GM18520 (cell line): ENCODE data around the gene CCDC38.
"Not testable (repeated sequence)": the region's sequence is repeated elsewhere in the genome, so short reads cannot be mapped to it uniquely, and the experiment has no call there.

Experiments used
- ATAC-seq: cut with Tn5 transposase; IDR thresholded peaks from one replicate; pipeline ENCODE4 v1.9.1; 2021; ENCODE audit not compliant: unreplicated experiment

The CCDC38 gene

DNA sequence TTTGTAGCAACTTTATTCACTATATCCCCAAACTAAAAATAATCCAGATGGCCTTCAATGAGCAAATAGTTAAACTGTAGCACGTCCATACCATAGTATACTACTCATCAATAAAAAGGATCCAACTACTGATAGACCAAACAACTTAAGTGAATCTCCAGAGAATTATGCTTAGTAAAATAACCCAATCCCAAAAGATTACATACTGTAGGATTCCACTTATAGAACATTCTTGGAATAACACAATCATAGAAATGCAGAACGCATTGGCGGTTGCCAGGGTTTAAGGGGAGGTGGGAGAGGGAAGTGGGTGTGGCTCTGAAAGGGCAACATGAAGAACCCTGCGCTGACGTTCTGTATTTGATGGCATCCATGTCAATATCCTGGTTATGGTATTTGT, 55.1 kb downstream of the CCDC38 start:
- ATAC-seq = no peak

DNA sequence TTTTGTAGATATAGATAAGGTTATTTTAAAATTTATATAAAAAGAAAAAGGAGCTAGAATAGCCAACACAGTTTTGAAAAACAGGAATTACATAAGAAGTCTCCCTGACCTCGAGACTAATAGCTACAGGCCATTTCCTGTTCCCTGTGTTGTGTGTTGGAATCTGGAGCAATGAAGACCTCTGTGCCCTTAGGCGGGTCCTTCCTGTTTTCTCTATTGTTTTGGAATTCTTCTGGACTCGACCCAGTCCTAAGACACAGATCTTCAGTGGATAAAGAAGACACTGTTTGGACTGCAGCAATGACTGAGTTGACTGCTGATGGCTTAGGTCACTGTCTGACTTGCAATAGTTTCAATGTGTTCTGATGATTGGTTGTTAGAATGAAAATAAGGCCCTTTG, 57.4 kb downstream of the CCDC38 start:
- no peak for ATAC-seq

GRCh38 chr12:95882873-95883272, 59.5 kb downstream of the CCDC38 start:
- no peak for ATAC-seq

DNA sequence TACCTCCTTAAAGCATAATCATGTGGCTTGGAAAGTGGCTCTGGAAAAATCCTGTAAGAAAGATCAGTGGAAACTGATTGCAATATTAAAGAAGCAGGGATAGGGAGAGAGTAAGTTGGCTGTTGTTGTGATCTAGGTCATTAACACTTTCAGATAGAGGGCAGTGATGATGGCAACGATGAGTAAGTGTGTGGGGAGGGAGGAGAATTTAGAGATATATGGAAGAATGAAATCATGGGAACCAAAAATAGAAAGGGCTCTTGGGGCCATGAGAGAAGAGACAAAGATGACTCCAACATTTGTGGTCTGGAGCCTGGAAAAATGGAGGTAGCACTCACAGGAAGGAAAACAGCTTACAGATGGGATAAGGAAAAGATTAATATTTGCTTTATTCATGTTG, 60.3 kb downstream of the CCDC38 start:
- no peak for ATAC-seq

DNA sequence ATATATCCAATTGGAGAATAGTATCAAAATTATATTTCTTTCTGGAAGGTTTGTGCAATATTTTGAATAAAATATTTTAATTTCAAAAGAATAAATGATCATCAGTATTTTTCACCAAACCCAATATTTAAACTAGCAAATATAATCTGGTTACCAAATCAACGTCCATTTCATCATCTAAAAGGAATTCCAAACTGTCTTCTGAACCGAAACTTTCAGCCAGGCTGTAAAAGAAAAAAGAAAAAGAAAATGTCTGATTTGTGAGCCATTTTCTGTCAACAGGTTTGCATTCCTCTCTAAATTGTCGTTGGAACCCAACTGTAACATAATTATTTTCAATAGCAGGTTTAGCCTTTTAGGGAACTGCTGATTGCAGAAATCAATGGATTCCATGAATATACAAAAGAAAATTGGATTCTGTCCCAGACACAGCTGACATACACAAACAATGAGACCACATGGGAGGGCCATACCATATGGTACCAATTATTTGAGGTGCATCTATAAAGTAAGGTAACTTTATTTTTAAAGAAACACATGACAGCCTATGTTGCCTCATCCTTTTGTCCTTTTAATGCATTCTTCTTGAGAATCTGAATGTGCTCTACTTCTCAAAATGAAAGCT, 61.0 kb downstream of the CCDC38 start:
- no peak for ATAC-seq

- no peak for ATAC-seq
Observed at GRCh38 chr12:95880895-95881294, 61.5 kb downstream of the CCDC38 start.

DNA sequence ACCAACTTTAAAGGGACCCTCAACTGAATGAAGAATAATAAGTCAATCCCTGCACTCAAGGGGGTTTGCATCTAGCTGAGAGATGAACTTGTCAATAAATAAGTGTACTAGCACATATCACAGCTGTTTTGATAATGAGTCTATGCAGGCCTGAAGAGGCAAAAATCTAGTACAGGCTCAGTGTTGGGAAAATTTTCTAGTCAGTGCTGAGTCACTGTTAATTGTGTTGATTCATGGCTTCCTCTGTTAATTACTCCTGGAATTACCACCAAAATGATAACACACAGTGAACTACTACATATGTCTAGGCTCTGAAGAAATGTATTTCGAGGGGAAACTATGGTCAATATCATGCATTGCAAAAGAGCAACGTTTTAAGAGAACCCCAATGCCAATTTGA, 64.8 kb downstream of the CCDC38 start:
- no peak for ATAC-seq

DNA sequence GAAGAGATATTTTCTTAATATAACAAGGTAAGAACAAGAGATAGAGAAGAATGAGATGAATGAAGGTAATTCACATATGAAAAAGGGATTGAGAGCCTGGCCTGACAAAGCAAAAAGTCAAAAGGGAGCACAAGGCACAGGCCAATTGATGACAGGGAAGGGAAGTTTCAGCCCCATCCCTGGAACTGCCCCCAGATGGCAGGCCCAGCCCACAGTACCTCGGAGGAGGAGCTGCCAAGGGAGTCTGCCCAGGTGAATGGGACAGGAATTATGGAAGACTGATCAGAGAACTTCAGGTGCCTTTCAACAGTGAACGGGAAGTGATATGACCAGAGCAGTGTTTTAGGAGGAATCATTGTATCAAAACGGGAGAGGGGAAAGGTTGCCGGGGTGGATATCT, 68.0 kb downstream of the CCDC38 start:
- ATAC-seq = no peak

- no peak for ATAC-seq
Observed at GRCh38 chr12:95870897-95871296, 71.5 kb downstream of the CCDC38 start.

DNA sequence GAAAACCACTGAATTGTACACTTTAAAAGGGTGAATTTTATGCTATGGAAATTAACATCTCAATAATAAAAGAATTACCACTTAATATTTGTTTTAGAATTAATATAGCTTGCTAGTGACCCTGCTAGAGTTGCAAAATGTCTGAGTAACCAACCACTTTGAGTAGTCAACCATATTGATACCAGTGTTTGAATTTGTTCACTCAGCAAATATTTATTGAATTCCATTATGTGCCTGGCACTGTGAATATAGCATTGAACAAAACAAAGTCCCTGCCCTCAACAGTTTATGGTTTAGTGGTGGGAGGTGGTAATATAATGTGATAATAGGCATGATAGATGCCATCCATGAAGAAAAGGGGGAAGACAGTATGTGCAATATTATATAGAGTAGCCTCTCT, 79.1 kb downstream of the CCDC38 start:
- ATAC-seq = no peak

DNA sequence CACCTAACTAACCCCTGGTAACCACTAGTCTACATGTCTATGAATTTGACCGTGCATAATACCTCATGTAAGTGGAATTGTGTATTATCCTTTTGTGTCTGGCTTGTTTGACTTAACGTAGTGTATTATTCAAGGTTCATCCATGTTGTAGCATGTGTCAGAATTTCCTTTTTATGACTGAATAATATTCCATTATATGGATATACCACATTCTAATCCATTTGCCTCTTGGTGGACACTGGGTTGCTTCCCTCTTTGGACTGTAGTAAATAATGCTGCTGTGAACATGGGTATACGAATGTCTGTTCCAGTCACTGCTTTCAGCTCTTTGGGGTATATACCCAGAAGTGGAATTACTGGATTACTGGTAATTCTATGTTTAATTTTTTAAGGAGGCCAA, 80.4 kb downstream of the CCDC38 start:
- ATAC-seq = no peak

DNA sequence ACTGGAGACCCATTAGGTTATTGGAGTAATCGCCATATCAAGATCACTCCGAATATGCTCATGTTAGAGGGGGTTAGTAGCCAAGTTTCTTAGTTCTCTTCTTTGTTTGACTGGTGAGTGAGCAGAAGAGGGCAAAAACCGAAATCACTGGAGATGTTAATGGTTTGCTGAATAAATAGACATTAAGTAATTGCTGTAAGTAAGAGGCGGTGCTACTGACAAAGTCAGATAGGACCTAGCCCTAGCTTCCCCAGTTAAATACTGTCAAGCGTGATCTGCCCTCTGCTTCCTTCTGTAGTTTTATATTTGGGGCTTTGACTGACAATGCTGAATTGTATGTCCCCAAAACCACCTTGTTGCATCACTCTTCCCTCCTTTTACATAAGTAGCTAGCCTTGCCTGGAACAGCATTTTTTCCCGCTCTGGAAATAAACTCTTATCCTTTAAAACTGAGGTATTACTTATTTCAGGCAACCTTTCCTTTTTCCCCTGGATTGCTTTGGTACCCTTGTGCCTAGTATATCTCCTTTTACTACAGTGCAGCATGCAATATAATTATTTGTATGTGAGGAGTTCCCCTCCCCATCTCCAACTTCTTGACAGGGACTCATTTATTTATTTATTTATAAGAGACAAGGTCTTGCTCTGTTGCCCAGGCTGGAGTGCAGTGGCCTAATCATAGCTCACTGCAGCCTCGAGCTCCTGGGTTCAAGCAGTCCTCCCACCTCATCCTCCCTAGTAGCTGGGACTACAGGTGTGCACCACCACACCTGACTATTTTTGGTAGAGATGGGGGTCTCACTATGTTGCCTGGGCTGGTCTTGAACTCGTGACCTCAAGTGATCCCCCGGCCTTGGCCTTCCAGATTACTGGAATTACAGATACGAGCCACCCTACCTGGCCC, 82.2 kb downstream of the CCDC38 start:
- ATAC-seq = no peak

DNA sequence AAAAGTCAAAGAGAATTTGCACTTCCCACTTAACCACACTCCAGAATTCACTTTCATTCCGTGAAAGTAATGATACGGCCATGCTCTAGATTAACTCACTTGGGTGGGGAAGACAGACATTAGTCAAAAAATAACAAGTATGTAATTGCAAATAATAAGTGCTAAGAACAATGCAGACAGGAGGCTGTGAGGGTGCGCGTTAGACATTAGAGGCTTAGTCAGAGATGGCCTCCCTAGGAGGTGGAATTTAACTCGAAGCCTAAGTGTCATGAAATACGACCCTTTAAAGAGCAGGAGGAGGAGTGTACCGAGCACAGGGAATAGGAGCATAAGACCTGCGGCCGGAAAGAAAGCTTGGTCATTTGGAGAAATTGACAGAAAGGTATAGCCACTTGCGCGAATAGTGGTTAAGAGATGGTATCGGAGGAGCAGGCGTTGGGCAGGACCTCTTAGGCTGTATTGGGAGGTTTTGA, 83.0 kb downstream of the CCDC38 start:
- ATAC-seq = peak; percentile 10

DNA sequence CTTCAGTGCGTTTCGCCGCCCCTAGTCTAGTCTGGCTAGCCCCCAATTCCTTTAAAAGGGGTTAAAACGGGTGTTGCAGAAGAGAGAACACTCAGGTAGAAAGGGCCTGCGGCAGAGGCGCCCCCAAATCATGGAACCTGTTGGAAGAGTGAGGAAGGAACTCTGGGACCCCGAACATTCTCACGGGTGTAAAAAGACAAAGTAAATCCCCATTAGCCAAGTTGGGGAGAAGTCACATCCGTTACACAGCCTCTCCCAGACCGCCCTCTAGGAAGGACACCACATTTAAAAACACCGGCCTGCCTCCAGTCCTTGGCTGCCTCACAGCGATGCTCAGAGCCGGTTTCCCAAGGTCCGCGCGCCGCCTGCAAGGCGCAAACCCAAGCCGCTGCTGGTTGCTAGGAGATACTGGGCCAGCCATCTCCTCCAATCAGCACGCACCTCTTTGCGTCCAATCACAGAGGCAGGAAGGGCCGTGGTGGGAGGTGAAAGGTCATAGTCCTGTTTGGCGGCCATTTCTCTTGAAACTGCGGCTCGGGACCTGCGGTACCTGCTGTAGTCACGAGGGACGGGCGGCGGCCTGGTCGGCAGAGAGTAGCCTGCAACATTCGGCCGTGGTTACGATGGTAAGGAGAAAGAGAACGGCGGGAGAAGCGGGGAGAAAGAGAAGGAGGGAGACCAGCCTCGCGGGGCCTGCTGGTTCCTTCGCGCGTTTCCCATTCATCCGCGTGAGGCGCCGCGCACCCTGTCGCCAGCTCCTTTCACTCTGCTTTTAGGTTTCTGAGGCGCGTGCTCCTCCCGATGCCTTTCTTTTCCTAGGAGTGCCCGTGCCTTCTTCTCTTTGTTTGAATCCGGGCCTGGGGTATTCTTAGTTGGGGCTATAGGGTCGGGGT, 83.7 kb downstream of the CCDC38 start, which contains the start of gene SNRPF:
Gene SNRPF (plus strand): TSS at position 502 of the 893 bp plus-strand sequence. CDS start 122 bp downstream, at position 624.
- ATAC-seq = peak; percentile 98

DNA sequence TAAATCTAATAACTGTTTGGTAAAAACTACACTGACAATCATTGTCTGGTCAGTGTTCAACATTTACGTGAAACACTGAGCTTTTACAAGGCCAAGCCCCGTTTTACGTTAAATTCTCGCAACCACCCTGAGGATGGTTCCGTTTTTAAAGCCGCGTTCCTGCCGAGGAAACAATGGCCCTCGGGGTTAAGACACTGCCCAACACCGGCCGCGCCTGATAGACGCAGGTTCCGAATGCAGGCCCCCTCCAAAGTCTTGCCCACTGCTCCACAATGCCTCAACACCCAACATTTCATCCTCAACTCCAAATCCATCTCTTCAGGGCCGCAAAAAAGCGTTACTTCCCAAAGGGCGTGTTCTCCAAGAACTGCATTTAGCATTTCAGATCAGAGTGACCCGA, 84.6 kb downstream of the CCDC38 start:
- ATAC-seq = no peak

- ATAC-seq = no peak
Observed at GRCh38 chr12:95857156-95857555, 85.3 kb downstream of the CCDC38 start.

DNA sequence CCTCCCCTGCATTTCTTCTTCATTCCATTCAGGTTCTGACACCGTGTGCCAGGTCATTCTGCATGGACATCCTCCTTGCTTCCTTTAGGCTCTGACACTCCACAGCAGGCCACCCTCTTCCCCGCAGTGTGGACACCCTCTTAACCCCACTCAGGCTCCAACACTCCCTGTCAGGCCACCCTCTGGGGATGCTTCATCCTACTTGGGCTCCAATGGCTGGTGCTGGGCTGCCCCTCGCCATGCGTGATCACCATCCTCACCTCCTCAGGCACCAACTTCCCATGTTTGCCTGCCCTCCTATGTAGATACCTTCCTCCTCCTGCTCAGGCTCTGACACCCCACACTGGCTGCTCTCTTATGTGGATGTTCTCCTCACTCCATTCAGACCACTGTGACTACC, 90.3 kb downstream of the CCDC38 start:
- ATAC-seq = no peak

- no peak for ATAC-seq
Observed at GRCh38 chr12:95851606-95852005, 90.8 kb downstream of the CCDC38 start.

DNA sequence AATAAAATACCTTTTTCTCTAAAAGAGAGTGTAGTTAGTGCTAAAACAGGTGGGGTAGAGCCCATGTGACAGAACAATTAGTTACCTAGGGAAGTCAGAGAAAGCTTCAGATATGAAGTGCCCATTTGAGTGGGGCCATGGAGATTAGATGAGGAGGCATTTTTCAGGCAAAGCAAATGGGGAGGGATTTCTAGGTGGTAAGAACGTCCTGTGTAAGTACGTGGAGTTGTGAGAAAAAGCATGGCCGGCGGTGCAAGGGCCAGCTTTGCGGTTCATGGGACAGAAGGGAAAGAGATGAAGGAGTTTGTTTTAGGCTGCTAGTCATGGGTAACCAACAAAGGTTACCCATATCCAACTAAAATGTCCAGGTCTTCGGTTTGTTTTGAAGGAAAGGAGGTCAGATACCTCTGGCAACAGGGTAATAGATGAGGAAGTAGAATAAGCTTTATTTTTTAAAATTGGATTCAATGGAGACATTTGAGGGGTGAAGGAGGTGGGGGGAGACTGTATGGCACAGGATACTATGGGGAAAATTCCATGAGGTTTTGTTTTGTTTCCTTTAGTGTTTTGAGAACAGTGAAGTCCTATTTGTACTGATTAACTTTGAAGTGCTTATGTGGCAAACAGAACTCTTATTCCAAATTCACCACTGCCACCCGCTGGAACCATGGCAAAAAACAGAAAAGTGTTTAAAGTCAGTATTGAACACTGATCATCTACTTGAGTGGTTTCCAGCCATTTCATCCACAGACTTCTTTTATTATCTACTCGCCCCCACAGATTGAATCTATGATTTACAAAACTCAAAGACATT, 93.6 kb downstream of the CCDC38 start:
- ATAC-seq = no peak

DNA sequence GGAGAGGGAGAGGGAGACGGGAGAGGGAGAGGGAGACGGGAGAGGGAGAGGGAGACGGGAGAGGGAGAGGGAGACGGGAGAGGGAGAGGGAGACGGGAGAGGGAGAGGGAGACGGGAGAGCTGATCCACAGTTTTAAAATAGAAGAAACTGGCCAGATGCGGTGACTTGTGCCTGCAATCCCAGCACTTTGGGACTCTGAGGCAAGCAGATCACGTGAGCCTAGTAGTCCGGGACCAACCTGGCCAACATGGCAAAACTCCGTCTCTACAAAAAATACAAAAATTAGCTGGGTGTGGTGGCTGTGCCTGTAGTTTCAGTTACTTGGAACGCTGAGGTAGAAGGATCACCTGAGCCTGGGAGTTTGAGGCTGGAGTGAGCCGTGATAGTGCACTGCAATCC, 100.0 kb downstream of the CCDC38 start:
- not testable (repeated sequence) for ATAC-seq
